ENCODE data around the gene TPSB2. TPM values are rescaled to one million over a fixed set of nuclear protein-coding genes. Genes with fewer than 3 reads are reported as not detected.
"Not testable (repeated sequence)": the region's sequence is repeated elsewhere in the genome, so short reads cannot be mapped to it uniquely, and the experiment has no call there.

The TPSB2 gene
- total RNA-seq, 1 experiment from 2014 or later: not detected

DNA sequence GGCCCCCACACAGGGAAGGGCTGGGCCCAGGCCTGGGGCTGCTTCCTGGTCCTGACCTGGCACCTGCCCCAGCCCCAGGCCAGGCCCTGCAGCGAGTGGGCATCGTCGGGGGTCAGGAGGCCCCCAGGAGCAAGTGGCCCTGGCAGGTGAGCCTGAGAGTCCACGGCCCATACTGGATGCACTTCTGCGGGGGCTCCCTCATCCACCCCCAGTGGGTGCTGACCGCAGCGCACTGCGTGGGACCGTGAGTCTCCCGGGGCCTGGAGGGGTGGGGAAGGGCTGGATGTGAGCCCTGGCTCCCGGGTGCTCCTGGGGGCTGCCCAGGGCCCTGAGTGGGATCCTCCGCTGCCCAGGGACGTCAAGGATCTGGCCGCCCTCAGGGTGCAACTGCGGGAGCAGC lies 11.1 kb upstream of the TPSB2 start:
- DNase-seq (ENCODE audit: low read depth): not testable (repeated sequence)

DNA sequence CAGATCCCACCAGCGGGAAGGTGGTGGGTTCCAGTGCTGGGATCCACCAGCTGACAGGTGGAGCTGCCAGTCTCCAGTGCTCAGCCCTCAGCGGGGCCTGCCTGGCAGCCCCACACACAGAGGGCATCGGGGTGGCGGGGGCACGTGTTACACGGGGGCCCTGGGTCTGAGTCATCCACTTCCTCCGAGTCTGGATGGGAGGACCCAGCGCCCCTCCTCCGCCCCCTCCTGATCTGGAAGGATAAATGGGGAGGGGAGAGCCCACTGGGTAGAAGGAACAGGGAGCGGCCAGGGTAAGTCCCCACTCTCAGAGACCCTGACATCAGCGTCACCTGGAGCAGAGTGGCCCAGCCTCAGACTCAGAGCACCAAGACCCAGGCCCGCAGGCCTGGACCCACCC lies 10.5 kb upstream of the TPSB2 start, which contains the start of gene TPSAB1:
TSS of gene TPSAB1 (plus strand) at position 270 of the 400 bp plus-strand sequence. CDS start 234 bp downstream, outside the sequence.
- DNase-seq (ENCODE audit: low read depth): not testable (repeated sequence)

DNA sequence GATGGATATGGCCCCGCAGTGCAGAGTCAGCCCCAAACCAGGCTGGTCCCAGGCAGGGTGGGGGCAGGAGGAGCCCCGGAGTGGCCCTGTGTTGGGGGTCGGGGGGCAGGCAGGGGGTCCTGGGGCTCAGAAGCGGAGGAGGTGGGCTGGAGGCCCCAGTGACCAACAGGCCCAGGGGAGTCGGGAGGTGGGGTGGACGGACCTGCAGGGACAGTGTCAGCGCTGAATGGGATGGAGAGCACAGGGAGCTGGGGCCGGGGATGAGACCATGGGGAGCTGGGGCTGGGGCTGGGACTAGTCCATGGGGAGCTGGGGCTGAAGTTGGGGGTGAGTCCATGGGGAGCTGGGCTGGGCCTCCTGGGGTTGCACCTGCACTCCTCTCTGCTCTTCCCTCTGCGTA lies 9.6 kb upstream of the TPSB2 start:
- DNase-seq (ENCODE audit: low read depth): not testable (repeated sequence)

GRCh38 chr16:1238909-1239308 lies 8.9 kb upstream of the TPSB2 start:
- not testable (repeated sequence) for DNase-seq (ENCODE audit: low read depth)

GRCh38 chr16:1237990-1238389 lies 8.0 kb upstream of the TPSB2 start:
- no peak for DNase-seq (ENCODE audit: low read depth)

DNA sequence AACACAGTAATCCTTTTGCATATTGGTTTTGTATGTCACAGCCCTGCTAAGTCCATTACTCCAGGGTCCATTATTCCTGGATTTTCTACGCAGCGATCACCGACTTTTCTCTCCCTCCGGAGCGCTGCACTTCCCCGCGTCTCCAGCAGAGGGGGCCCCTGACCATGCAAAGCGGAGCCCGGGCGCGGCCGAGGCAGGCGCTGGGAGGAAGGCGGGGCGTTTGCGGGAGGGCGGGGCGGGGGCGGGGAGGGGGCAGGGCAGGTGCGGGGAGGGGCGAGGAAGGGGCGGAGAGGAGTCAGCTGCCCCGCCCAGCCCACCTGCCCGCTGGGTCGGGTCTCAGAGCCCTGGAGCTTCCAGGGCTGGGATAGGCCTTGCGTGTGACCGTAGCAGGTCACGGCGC lies 6.7 kb upstream of the TPSB2 start:
- DNase-seq (ENCODE audit: low read depth): not testable (repeated sequence)

GRCh38 chr16:1232049-1232748 lies 2.2 kb upstream of the TPSB2 start:
- not testable (repeated sequence) for DNase-seq (ENCODE audit: low read depth)

GRCh38 chr16:1231301-1231700 lies 1.3 kb upstream of the TPSB2 start:
- DNase-seq (ENCODE audit: low read depth): not testable (repeated sequence)

- not testable (repeated sequence) for DNase-seq (ENCODE audit: low read depth)
These were observed 658 bp upstream of the TPSB2 start for GRCh38 chr16:1230471-1231212.

DNA sequence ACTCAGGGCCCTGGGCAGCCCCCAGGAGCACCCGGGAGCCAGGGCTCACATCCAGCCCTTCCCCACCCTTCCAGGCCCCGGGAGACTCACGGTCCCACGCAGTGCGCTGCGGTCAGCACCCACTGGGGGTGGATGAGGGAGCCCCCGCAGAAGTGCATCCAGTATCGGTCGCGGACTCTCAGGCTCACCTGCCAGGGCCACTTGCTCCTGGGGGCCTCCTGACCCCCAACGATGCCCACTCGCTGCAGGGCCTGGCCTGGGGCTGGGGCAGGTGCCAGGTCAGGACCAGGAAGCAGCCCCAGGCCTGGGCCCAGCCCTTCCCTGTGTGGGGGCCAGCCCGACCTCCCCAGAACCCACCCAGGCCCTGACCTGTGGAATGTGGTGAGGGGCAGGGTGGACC lies 508 bp downstream of the TPSB2 start:
- not testable (repeated sequence) for DNase-seq (ENCODE audit: low read depth)

DNA sequence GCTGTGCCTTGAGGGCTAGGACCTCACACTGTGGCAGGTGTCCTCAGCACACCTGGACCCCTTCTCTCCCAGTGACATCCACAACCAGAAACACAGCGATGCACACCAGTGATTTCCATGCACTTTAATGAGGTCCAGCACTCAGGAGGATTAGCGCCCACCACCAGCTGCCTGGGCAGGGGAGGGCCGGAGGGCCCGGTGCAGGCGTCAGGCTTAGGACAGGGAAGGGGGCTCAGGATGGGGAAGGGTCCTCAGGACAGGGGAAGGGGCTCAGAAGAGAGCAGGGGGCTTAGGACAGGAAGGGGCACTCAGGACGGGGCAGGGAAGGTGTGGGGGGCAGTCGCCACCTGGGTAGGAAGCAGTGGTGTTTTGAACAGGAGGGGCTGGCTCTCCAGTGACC lies 1.8 kb downstream of the TPSB2 start:
- not testable (repeated sequence) for DNase-seq (ENCODE audit: low read depth)

- DNase-seq (ENCODE audit: low read depth): not testable (repeated sequence)
These were observed 3.3 kb downstream of the TPSB2 start for GRCh38 chr16:1226692-1227091.

GRCh38 chr16:1225728-1226311 lies 4.2 kb downstream of the TPSB2 start:
- peak; percentile 73 for DNase-seq (ENCODE audit: low read depth)

DNA sequence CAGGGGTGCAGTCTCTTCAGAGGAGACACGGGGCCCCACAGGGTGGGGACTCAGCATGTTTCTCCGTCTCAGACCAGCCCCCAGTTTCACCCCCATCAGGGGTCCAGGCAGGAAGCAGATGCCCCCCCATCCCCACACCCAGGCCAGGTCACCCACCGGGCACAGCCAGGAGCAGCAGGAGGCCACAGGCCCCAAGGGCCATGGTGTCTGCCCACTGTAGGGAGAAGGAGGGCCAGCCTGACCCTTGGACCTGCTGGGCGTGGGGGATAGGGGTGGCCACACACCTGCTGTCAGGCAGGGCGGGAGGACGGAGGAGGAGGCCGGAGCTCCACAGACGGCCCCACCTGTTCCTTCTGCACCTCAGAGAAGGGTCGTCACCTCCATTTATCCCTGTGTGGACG lies 4.9 kb downstream of the TPSB2 start, which contains the start of gene TPSG1:
TSS of gene TPSG1 (minus strand) at position 218 of the 401 bp plus-strand sequence. CDS start at position 202, 16 bp downstream.
- no peak for DNase-seq (ENCODE audit: low read depth)

- no peak for DNase-seq (ENCODE audit: low read depth)
These were observed 5.4 kb downstream of the TPSB2 start for GRCh38 chr16:1224558-1224957.

- no peak for DNase-seq (ENCODE audit: low read depth)
These were observed 6.4 kb downstream of the TPSB2 start for GRCh38 chr16:1223355-1224214.

- no peak for DNase-seq (ENCODE audit: low read depth)
These were observed 7.2 kb downstream of the TPSB2 start for GRCh38 chr16:1222553-1223354.

- no peak for DNase-seq (ENCODE audit: low read depth)
These were observed 8.1 kb downstream of the TPSB2 start for GRCh38 chr16:1221628-1222552.

DNA sequence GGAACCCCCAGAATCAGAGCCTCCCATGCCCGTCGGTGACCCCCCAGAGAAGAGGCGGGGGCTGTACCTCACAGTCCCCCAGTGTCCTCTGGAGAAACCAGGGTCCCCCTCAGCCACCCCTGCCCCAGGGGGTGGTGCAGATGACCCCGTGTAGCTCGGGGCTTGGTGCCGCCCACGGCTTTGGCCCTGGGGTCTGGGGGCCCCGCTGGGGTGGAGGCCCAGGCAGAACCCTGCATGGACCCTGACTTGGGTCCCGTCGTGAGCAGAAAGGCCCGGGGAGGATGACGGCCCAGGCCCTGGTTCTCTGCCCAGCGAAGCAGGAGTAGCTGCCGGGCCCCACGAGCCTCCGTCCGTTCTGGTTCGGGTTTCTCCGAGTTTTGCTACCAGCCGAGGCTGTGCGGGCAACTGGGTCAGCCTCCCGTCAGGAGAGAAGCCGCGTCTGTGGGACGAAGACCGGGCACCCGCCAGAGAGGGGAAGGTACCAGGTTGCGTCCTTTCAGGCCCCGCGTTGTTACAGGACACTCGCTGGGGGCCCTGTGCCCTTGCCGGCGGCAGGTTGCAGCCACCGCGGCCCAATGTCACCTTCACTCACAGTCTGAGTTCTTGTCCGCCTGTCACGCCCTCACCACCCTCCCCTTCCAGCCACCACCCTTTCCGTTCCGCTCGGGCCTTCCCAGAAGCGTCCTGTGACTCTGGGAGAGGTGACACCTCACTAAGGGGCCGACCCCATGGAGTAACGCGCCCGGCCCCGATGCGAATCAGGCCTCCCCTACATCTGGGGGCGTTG lies 8.9 kb downstream of the TPSB2 start:
- DNase-seq (ENCODE audit: low read depth): no peak
